Measurements from ENCODE around the gene NDRG3.
A peak's percentile ranks its signal among the peaks of the same experiment; 100 is the strongest.
"Not testable (repeated sequence)": the region's sequence is repeated elsewhere in the genome, so short reads cannot be mapped to it uniquely, and the experiment has no call there.

NDRG3 gene

DNA sequence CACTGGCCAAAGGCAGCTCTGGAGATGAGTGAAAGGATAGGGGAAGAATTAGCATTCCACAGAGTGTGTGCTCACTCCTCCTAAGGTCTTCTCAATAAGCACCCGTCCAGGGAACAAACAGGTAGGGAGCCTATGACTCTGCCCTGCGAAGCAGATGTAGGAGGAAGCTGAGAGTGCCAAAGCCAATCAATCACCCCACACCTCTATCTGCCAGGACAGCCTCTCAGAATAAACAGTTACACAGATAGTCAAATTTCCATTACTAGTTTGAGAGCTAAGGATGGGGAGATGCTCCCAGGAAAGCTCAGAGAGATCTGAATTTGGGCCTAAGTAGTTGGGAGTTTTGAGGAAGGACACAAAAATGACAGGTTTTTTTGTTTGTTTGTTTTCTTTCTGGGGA lies 59.4 kb downstream of the NDRG3 start:
- no peak for DNase-seq

DNA sequence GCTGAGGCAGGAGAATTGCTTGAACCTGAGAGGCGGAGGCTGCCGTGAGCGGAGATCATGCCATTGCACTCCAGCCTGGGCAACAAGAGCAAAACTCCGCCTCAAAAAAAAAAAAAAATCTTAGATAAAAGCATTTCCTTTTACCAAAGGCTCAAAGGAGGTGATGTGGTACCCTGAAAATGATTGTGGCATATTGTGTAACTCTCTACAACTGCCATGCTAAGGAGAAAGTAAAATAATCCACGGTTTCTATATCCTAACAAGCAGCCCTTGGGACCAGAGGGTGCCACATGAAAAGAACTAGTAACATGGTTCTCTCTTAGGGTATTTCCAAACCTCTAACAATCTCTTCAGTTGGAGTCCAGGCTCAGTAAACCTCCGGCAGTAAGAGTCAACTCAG lies 61.1 kb downstream of the NDRG3 start:
- no peak for DNase-seq

DNA sequence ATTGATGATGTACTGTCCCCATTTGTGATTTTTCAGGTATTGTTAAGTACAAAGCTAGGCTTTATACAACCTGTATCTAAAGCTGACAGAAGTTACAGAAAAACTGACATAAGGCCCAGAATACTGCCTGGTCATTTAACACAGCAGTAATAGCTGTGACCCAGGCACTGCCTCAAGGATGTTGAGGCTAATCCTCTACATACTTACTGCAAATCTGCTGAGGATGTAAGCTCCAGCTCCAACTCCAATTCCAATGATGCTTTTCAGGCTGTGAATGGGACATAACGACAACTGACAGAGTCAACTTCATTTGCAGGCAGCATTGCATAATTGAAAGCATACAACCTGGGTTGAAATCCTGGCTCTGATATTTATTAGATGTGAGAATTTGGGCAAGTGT lies 63.6 kb downstream of the NDRG3 start:
- DNase-seq = no peak

DNA sequence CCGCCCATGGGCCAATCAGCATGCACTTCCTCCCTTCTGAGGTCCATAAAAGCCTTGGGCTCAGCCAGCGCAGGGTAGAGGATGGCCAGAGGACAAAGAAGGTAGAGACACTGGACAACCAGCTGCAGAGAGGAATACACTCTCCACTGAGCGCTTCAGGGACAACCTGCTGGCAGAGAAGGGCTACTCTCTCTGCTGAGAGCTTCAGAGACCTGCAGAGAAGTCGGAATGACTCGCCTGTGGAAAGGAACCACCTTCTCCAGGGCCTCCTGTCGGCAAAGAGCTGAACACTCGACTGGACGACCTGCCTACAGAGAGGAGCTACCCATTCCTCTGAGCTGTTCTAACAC lies 68.5 kb downstream of the NDRG3 start:
- DNase-seq = no peak

DNA sequence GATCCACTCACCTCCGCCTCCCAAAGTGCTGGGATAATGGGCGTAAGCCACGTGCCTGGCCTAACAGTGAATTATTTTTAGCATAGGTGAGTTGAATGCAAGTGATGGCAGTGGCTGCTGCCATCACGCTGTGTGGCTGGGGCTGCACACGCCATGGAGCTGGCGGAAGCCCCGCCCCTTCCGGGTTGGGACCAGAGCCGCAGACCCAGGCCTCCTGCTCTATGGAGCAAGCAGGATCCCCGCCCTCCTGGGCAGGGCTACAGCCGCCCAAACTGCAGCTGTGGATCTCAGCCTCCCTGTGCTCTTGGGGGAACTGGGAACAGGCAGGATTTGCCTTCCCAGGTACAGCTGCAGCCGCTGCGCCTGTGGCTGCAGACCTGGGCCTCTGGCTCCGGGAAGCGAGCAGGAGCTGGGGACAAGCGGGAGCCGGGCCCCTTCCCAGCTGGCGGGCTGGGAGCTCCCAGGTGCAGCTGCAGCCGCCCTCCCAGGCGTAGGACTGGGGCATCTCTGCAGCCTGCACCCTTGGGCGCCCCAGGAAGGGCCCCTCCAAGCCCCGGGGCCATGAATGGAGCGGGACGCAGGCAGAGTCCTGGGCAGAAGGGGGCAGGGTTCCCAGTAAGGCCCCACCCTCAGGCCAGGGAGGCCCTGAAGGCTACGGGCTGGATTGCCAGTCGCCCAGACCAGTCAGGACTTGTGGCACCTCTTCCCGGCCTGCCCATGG lies 69.0 kb downstream of the NDRG3 start:
- DNase-seq = no peak

DNA sequence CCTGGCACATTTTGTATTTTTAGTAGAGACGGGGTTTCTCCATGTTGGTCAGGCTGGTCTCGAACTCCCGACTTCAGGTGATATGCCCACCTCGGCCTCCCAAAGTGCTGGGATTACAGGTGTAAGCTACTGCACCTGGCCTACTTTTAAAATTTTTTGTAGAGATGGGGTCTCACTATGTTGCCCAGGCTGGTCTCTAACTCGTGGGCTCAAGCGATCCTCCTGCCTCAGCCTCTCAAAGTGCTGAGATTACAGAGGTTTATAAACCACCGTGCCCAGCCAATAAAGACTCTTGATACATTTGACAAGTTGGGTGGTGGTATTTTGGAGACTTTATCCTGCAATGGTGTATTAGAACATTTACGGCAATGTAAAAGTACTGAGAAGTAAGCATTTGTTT lies 70.3 kb downstream of the NDRG3 start:
- not testable (repeated sequence) for DNase-seq

DNA sequence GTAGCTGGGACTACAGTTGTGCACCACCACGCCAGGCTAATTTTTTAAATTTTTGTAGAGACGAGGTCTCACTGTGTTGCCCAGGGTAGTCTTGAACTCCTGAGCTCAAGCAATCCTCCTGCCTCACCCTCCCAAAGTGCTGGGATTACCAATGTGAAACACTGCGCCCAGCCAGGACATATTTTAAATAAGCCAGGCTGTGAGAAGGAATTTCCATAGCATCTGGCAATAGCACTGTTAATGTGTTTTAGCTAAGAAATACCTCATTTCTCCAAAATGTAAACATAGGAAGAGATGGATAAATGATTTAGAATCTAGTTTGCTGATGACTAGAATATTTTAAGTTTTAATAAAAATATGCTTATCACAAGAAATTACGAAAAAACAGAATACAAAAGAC lies 72.9 kb downstream of the NDRG3 start:
- DNase-seq = no peak

DNA sequence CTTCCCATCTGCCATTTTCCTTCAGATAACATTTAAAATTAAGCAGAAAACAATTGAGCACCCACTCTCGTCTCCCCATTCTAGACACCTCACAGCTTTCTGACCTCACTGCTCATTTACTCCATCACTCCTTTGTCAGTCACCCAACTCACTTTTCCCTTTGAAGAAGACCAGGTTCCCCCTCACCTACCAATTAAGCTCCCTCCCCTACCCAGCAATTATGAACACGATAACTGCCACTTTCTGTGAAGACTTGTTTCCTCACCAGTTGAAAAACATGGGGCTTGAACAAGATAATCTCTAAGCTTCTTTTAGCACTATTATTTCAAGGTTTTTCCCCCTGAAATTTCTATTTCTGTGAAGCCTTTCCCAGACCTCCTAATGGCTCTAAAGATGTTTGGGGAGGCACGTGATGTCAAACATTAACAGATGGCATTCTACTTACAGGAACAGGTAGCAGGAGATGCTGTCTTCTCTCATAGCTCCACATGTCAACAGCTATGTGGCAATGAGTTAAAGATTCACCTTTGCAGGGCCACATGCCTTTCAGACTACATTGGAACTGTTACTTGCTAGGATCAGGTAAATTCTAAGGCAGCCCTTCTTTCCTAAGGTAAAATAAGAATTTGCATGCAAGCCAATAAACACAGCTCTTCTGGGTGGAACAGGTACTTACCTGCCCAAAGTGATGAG lies 75.1 kb downstream of the NDRG3 start:
- no peak for DNase-seq

DNA sequence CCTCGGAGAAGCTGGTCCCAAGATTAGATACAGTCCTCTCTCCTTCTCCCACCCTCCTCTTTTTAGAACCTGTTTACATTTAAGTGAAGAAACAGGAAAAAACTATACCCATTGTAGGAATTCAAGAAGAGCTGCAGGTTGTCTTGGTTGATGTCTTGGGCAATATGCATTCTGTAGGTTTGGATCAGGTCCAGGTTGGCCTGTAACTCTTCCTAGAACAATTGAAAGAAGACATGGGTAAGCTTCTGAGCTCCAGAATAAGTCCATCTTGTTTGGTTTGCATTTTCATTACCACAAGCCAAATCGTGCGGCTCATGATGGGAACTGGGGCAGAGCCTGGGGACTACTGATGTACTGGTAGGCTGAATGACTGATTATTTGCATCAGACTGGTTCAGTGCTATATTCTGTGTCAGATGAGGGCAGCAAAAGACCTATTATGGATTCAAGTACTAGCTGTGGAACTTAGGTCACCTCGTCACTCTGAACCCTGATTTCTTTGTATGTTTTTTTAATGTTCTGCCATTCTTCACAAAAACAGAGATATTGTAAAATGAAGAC lies 79.6 kb downstream of the NDRG3 start:
- DNase-seq = no peak

DNA sequence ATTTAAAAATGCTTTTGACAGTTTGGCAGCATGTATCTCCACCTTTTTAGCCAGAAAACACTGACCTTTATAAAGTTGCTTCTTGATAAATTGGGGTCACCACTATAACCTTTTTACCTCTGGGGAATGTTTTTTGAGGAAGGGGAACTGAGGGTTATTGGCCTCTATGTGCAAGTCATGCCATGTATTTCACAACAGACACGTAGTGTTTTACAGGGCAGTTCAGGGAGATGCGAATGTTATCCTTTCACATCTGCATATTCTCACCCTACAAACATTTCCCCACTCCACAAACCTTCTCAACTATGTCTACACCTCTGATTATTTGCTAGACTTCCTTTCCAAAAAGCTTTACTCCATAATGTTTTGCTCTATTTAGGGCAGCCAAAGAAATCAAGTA lies 82.9 kb downstream of the NDRG3 start:
- no peak for DNase-seq

DNA sequence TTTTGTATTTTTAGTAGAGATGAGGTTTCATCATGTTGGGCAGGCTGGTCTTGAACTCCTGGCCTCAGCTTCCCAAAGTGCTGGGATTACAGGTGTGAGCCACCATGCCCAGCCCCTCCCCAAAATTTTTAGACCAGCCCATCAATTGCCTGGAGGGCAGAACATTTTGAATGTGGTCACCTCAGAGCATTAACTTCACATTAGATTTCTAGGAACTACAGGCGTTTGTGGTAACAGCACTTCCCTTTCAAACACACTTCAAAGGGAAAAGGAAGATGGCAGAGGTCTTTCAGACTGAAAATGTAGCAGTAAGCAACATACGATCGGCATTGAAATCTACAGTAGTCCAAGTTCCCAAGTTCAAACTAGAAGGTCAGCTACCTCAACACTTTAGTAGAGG lies 87.6 kb downstream of the NDRG3 start:
- DNase-seq = no peak

DNA sequence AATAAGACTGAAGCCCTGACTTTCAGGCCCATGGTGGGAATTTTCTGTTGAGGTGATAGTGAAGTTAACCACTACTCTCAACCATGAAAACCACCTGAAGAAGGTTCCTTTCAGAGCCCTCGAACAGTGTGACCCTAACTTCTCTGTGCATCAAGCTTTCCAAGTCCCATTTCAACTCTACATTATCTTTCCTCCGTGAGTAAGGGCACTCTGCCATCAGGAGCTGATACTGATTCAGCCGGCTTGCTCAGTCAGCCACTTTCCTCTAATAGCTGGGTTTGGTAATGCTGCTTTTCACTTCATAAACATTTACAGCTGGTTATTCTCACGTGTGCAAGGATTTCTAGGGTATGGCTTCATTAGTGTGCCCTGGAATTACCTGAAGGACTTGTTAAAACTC lies 89.2 kb downstream of the NDRG3 start:
- no peak for DNase-seq

DNA sequence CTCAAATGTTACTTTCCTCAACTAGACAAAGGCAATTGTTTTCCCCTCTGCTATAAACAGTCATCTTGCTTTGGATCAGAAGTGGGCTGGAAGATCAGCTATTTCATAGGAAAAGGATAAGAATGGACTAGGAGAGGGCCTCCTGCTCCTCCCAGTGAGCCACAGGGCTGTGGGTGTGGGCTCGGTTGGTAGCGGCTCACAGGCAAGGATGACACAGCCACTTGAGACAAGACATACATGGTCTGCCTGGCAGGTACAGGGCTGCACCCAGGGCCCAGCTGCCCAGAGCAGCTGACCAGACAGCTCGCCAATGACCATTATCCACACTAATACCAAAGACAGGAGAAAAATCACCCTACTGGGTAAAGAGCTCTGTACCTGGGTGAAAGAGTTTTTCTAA lies 90.9 kb downstream of the NDRG3 start:
- DNase-seq = no peak

DNA sequence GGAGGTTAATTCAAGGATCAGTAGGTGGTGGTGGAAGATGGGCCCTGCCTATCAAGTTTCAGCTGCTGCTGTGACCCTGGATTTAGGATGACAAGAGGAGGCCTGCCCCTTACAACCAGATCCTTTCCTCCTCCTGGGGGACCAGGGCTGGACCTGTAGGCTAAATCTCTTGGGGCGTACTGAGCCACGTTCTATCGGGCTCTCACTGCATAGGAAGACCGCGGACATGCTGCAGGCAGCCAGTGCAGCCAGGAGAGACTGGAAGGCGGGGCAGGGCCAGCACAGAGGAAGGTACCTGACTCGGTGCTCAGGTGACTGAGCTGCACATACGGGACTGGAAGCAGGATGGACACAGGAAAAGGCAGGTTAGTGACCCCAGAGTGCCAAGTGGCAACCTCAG lies 91.4 kb downstream of the NDRG3 start:
- DNase-seq = no peak

DNA sequence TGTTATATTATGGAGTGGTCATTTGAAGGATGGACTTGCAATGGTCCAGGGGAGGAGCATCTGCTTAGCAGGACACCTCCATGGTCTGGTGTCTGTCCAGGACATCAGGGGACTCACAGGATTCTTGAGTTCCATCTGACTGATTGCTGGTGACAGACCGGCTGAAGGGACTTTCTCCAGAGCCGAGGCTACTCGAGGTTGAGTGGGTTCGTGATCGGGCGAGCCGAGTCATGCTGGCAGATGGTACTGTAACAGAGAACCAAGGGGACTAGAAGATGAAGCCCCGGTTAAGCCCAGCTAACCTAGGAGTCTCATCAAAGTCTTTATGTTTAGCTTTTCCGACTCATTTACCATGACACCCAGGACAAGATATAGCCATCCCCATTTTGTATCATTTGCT lies 92.4 kb downstream of the NDRG3 start:
- DNase-seq = no peak

DNA sequence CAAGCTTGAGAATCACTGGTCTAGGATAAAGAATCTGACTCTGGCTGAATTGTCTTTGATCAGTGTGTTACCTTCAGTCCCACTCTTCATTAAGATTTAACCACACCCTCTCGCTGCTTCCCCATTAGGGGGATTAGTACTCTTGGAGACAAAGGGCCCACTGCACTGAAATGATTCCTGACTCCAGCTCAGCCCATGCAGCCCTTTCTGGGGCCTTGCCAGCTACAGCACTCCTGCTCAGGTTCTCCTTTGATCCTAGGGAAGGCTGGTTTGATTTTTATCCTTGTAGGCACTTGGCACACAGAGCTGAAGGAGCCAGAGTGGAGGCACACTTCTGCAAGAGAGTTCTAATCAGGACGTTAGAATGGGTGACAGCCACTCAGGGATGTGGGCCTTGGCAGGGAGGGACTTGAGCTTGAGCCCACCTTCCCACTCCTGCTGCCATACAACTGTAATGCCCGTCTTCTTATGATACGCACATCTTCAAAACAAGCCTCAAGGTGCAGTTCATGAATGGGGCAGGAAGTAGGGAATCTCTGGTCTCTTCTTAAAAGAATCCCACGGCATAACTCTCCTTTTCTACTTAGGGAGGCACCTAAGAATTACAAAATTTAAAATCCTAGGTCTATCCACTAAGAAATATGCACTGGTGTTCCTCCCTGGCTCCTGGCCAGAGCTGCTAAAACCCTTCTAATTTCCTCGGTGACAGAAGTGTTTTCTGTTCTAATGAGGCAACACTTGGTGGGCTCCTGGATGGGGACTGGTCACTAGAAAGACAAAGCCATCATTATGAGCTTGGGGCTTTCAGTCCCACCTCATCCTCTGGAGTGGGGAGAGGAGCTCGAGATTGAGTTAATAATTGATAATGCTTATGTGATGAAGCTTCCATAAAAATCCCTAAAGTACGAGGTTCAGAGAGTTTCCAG lies 98.4 kb downstream of the NDRG3 start:
- DNase-seq = no peak

DNA sequence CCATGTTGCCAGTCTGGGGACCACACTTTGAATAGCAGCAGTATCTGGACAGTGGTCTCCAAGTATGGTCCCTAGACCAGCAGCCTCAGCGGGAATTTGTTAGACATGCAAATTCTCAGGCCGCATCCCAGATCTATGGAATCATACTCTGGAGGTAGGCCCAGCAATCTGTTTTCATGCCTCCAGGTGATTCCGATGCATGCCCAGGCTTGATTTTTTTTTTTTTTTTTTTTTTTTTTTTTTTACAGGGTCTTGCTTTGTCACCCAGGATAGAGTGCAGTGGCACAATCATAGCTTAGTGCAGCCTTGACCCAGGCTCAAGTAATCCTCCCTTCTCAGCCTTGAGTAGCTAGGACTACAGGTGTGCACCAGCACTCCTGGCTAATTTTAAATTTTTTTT lies 99.2 kb downstream of the NDRG3 start:
- no peak for DNase-seq

DNA sequence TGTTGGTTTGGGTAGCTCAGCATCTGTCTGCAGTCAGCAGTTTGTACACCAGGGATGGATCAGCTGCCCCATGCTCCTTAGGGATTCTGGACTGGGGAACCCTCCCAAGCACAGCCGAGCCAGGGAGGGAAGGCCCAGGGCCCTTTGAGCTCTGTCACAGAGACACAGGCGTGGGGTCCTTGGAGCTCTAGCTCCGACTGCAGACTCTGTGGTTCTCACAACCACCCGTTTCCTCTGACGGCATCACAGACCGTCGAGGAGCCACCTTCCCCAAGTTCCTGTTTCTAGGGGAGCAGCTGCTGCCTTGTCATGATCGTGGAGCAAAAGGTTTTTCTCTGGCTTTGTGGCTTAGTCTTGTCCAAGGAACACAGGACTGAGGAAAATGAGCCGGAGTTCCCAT lies 99.9 kb downstream of the NDRG3 start, which contains the start of gene SLA2:
SLA2 (minus strand) TSS at position 199 of the 400 bp plus-strand sequence. CDS start 4,861 bp downstream, outside the sequence.
- peak; percentile 64 for DNase-seq

DNA sequence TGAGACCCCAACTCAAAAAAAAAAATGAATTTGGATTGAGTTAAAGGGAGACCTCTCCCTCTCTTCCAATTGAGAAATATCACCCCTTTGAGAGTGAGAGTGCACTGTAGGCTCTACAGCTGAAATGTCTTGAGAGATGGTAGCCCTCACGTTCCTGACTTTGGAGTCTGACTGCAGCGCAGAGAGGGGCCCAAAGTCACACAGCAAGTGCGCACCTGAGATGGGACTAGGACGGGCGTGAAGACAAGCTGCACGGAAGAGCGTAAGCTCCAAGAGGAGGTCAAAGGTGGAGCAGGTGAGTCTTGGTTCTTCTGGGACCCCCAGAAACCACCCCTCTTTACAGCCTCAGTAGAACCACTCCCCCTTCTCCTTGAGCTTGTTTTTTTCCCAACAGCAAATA lies 100.5 kb downstream of the NDRG3 start:
- no peak for DNase-seq

DNA sequence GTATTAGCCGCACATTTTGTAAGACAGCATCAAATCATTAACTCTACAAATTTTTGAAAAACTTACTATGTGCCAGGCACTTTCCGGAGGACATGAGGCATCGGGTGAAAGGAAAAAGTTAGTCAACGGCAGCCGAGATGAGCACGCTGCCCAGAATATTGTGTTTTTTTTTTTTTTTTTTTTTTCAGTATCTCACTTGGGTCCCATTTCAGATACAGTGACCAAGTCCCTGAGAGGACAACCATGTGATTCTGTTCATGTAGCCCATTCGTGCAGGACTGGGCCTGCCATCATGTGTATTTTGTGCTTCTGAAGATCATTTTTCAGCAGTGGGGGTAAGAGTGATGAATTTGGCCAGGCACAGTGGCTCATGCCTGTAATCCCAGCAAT lies 101.2 kb downstream of the NDRG3 start:
- DNase-seq = peak; percentile 23

DNA sequence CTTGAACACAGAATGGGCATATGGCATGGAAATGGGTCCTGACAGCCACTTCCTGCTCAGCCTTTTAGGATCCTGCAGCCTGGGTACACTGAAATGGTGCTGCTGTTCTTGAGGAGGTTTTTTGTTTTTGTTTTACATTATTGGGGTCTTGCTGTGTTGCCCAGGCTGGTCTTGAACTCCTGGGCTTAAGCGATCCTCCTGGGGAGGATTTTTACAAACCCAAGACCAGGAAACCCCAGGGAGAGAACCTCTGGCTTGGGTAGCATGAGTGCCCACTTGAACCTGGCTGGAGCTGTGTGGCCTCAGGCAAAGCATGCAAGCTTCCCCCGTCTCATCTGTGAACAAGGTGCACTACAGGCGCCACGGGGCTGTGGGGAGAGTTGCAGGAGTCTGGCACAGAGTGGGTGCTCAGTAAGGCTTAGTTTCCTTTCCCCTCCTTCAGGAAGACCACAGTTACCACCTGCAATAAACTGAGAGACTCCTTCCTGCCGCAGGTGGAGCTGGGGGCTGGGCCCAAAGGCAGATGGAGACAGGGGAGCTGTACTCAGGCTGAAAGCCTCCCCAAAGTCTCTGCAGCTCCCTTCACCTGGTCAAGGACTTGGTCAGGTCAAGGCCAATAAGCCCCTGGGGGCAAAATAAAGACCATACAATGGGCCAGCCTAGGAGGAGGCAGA lies 101.7 kb downstream of the NDRG3 start:
- DNase-seq = peak; percentile 54

DNA sequence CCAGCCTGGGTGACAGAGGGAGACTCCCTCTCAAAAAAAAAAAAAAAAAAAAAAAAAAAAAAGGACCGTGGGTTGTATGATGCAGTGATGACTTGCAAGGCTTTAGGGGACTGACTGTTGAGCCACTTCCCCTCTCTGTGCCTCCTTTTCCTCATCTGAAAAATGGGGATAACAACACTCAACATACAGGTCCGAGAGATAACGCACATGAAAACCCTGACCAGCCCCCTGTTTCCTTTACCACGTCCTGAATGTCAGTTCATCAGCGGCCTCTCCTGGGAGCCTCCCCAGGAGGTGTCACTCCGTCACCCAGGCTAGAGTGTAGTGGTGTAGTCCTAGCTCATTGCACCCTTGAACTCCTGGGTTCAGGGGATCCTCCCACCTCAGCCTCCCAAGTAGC lies 103.8 kb downstream of the NDRG3 start:
- DNase-seq = no peak

DNA sequence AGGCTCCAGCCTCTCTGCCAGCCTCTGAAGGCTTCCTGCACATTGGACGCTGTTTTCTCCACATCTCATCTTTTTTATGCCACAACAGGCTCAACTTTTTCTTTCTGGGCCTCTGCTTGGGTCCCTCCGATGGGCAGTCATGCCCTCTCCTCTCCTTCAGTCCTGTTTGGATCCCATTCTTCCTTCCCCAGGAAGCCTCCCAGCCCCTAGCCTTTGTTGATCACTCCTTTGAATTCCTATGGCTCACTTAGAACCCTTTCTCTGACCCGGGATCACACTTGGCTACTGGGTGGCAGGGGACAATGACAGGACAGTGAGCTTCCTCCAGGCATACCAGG lies 104.4 kb downstream of the NDRG3 start:
- no peak for DNase-seq

All from activated CD4-positive, alpha-beta T cell treated with anti-CD3 and anti-CD28 coated beads, Interleukin-2, amount 50 U/mL, for 1 hour (primary cell).